ENCODE data around the gene WDR83.
"Not testable (repeated sequence)": the region's sequence is repeated elsewhere in the genome, so short reads cannot be mapped to it uniquely, and the experiment has no call there.

The WDR83 gene

GRCh38 chr19:12695514-12695913, 28.9 kb downstream of the WDR83 start:
- H2AFZ ChIP-seq, result peak overlapping the region; percentile 99
- no peak overlapping the region for H3K9ac ChIP-seq
- H3K79me2 ChIP-seq, result no peaks in the 10 kb centered on the region
- peak overlapping the region; percentile 68 for H3K4me3 ChIP-seq (ENCODE audit: low read depth, low read length)
- no peaks in the 10 kb centered on the region for H3K9me3 ChIP-seq (ENCODE audit: control insufficient read depth, low read length)
- H3K27ac ChIP-seq, result no peak overlapping the region
- TF ChIP-seq CTCF (IDR thresholded peaks at IDR 0.05), result no peak
- H3K4me1 ChIP-seq, result no peaks in the 10 kb centered on the region
- no peaks in the 10 kb centered on the region for H3K36me3 ChIP-seq (ENCODE audit: control insufficient read depth, insufficient read depth, low read length)
- H3K4me2 ChIP-seq (ENCODE audit: low read length), result peak overlapping the region; percentile 72
- no peaks in the 10 kb centered on the region for H3K27me3 ChIP-seq (ENCODE audit: control insufficient read depth, insufficient read depth, low read length)

- no peaks in the 10 kb centered on the region for H3K9me3 ChIP-seq (ENCODE audit: control insufficient read depth, low read length)
- no peaks in the 10 kb centered on the region for H3K4me1 ChIP-seq
- no peaks in the 10 kb centered on the region for H3K79me2 ChIP-seq
- peak overlapping the region; percentile 72 for H3K4me2 ChIP-seq (ENCODE audit: low read length)
- peak overlapping the region; percentile 68 for H3K4me3 ChIP-seq (ENCODE audit: low read depth, low read length)
- no peaks in the 10 kb centered on the region for H3K27me3 ChIP-seq (ENCODE audit: control insufficient read depth, insufficient read depth, low read length)
- peak overlapping the region; percentile 99 for H2AFZ ChIP-seq
- peak overlapping the region; percentile 74 for H3K27ac ChIP-seq
- no peak for TF ChIP-seq CTCF (IDR thresholded peaks at IDR 0.05)
- no peaks in the 10 kb centered on the region for H3K36me3 ChIP-seq (ENCODE audit: control insufficient read depth, insufficient read depth, low read length)
- peak overlapping the region; percentile 21 for H3K9ac ChIP-seq
Measured at GRCh38 chr19:12695997-12696365, 29.4 kb downstream of the WDR83 start.

GRCh38 chr19:12696366-12697335, 30.0 kb downstream of the WDR83 start, which contains the start of gene FBXW9:
FBXW9 (minus strand) TSS chr19:12696631; CDS start chr19:12696581, 50 bp downstream.
- TF ChIP-seq CTCF (IDR thresholded peaks at IDR 0.05), result no peak
- no peaks in the 10 kb centered on the region for H3K4me1 ChIP-seq
- peak within 1 kb of the TSS; percentile 72 for H3K4me2 ChIP-seq (ENCODE audit: low read length)
- H3K9ac ChIP-seq, result peak within 1 kb of the TSS; percentile 21
- H2AFZ ChIP-seq, result peak within 1 kb of the TSS; percentile 99
- peak within 1 kb of the TSS; percentile 68 for H3K4me3 ChIP-seq (ENCODE audit: low read depth, low read length)
- no peaks in the 10 kb centered on the region for H3K9me3 ChIP-seq (ENCODE audit: control insufficient read depth, low read length)
- H3K79me2 ChIP-seq, result no peaks in the 10 kb centered on the region
- H3K27me3 ChIP-seq (ENCODE audit: control insufficient read depth, insufficient read depth, low read length), result no peaks in the 10 kb centered on the region
- H3K27ac ChIP-seq, result peak within 1 kb of the TSS; percentile 74
- no peaks in the 10 kb centered on the region for H3K36me3 ChIP-seq (ENCODE audit: control insufficient read depth, insufficient read depth, low read length)

GRCh38 chr19:12697425-12697824, 30.8 kb downstream of the WDR83 start:
- H2AFZ ChIP-seq; H3K4me2 ChIP-seq (ENCODE audit: low read length); H3K4me3 ChIP-seq (ENCODE audit: low read depth, low read length); H3K4me1 ChIP-seq; H3K27me3 ChIP-seq (ENCODE audit: control insufficient read depth, insufficient read depth, low read length); H3K27ac ChIP-seq; H3K9me3 ChIP-seq (ENCODE audit: control insufficient read depth, low read length); H3K36me3 ChIP-seq (ENCODE audit: control insufficient read depth, insufficient read depth, low read length); H3K9ac ChIP-seq; H3K79me2 ChIP-seq: not testable (repeated sequence)

GRCh38 chr19:12698138-12698537, 31.5 kb downstream of the WDR83 start:
- H3K4me2 ChIP-seq (ENCODE audit: low read length), result no peak overlapping the region
- H3K36me3 ChIP-seq (ENCODE audit: control insufficient read depth, insufficient read depth, low read length), result no peaks in the 10 kb centered on the region
- no peaks in the 10 kb centered on the region for H3K9me3 ChIP-seq (ENCODE audit: control insufficient read depth, low read length)
- no peak overlapping the region for H3K9ac ChIP-seq
- H3K27ac ChIP-seq, result no peak overlapping the region
- H3K4me1 ChIP-seq, result no peaks in the 10 kb centered on the region
- H2AFZ ChIP-seq, result no peak overlapping the region
- H3K4me3 ChIP-seq (ENCODE audit: low read depth, low read length), result no peak overlapping the region
- no peak for TF ChIP-seq CTCF (IDR thresholded peaks at IDR 0.05)
- H3K79me2 ChIP-seq, result peaks cover under 1% of the 10 kb centered on the region
- no peaks in the 10 kb centered on the region for H3K27me3 ChIP-seq (ENCODE audit: control insufficient read depth, insufficient read depth, low read length)

Data from parathyroid adenoma (tissue), 2 donors.